Kidney epithelial cell (primary cell): ENCODE data around the gene PRRT2. TPM values are rescaled to one million over a fixed set of nuclear protein-coding genes. Genes with fewer than 3 reads are reported as not detected.

Experiments
- DNase-seq: peaks from one replicate; pipeline ENCODE4 v3.0.0-alpha.2; 2010; ENCODE audit warnings: low read depth
- H3K27me3 ChIP-seq: 2 replicates; pipeline ENCODE4 v1.6.0; 2011; ENCODE audit warnings: low read length; ENCODE audit not compliant: control insufficient read depth, insufficient read depth
- H3K36me3 ChIP-seq: 2 replicates; pipeline ENCODE4 v1.5.1; 2011; ENCODE audit warnings: low read length; ENCODE audit not compliant: control insufficient read depth, insufficient read depth
- H3K4me3 ChIP-seq: 2 replicates; pipeline ENCODE4 v1.5.1; 2011; ENCODE audit warnings: low read depth, mild to moderate bottlenecking, control low read depth, low read length
- CTCF ChIP-seq: IDR thresholded peaks from 2 replicates; pipeline ENCODE4 v1.5.1; 2011; ENCODE audit warnings: mild to moderate bottlenecking, moderate library complexity, low read length, control low read depth, inconsistent platforms; ENCODE audit not compliant: insufficient read depth, poor library complexity, severe bottlenecking
- total RNA-seq: library from RNA; depleted of rRNA; stranded (reverse); fragments of >200 nt; gene quantifications from 2 replicates; pipeline ENCODE4 v1.2.3, GENCODE V29; 2015

PRRT2 gene
- 0.27 and 0.29 TPM in 2 replicates for total RNA-seq

- no peak for DNase-seq
- peaks cover 5% of the 10 kb centered on the region for H3K36me3 ChIP-seq
- peak within 1 kb of the TSS; percentile 33 for H3K4me3 ChIP-seq
- no peaks in the 10 kb centered on the region for H3K27me3 ChIP-seq
- no peak for TF ChIP-seq CTCF
Measured at GRCh38 chr16:29811896-29812665, at the start of gene PRRT2. TSS of gene PRRT2 (plus strand) at chr16:29812193. CDS start at chr16:29813055, 862 bp downstream.

- Histone ChIP-seq H3K36me3 (no peaks in the 10 kb centered on the region), H3K4me3 (no peak overlapping the region), H3K27me3 (peaks cover 2% of the 10 kb centered on the region)
- DNase-seq = no peak
- TF ChIP-seq CTCF = no peak
Measured at GRCh38 chr16:29763326-29763725, 48.7 kb upstream of the PRRT2 start.

GRCh38 chr16:29765167-29766032 is 46.6 kb upstream of the PRRT2 start:
- peaks cover 2% of the 10 kb centered on the region for H3K27me3 ChIP-seq
- H3K36me3 ChIP-seq = no peaks in the 10 kb centered on the region
- no peak for TF ChIP-seq CTCF
- no peak overlapping the region for H3K4me3 ChIP-seq
- no peak for DNase-seq

- Histone ChIP-seq H3K4me3 (no peak overlapping the region), H3K36me3 (no peaks in the 10 kb centered on the region), H3K27me3 (peaks cover 2% of the 10 kb centered on the region)
- TF ChIP-seq CTCF = no peak
- no peak for DNase-seq
Measured at GRCh38 chr16:29766571-29766970, 45.4 kb upstream of the PRRT2 start.

GRCh38 chr16:29767062-29767461 is 44.9 kb upstream of the PRRT2 start:
- DNase-seq = no peak
- H3K4me3 ChIP-seq = no peak overlapping the region
- H3K36me3 ChIP-seq = no peaks in the 10 kb centered on the region
- TF ChIP-seq CTCF = no peak
- peaks cover 2% of the 10 kb centered on the region for H3K27me3 ChIP-seq
